Keratinocyte (primary cell): ENCODE data around the gene FDXR. TPM values are rescaled to one million over a fixed set of nuclear protein-coding genes. Genes with fewer than 3 reads are reported as not detected.

Experiments used
- DNase-seq: peaks from one replicate; pipeline ENCODE4 v3.0.0-alpha.2; 2011; ENCODE audit warnings: low read depth, missing footprints, low spot score
- FAIRE-seq: peaks from 2 replicates; lab custom pipeline; 2011; peaks lifted over from hg19 to GRCh38; lab: Jason Lieb, UNC
- H2AFZ ChIP-seq: 2 replicates; pipeline ENCODE4 v1.6.0; 2012; ENCODE audit warnings: low read length, control low read depth, inconsistent platforms; ENCODE audit not compliant: control insufficient read depth
- H3K27ac ChIP-seq: 2 replicates; pipeline ENCODE4 v1.5.1; 2011; ENCODE audit warnings: low read length; ENCODE audit not compliant: control insufficient read depth, insufficient read depth
- H3K27me3 ChIP-seq: 3 replicates; pipeline ENCODE4 v1.6.0; 2011; ENCODE audit warnings: low read length; ENCODE audit not compliant: control insufficient read depth, insufficient read depth; ENCODE audit errors: extremely low read depth
- H3K36me3 ChIP-seq, 2 experiments: 2 replicates in 1 of 2; 3 replicates in 1 of 2; pipeline ENCODE4 v1.5.1; 2011; ENCODE audit warnings: low read length in 2 of 2, mild to moderate bottlenecking in 1 of 2; ENCODE audit not compliant: control insufficient read depth in 2 of 2, insufficient read depth in 2 of 2; ENCODE audit errors: extremely low read depth in 1 of 2
- H3K4me1 ChIP-seq: 3 replicates; pipeline ENCODE4 v1.5.1; 2011; ENCODE audit warnings: low read length; ENCODE audit not compliant: control insufficient read depth, insufficient read depth; ENCODE audit errors: extremely low read depth
- H3K4me2 ChIP-seq: 3 replicates; pipeline ENCODE4 v1.6.0; 2011; ENCODE audit warnings: low read depth, low read length; ENCODE audit not compliant: control insufficient read depth, insufficient read depth; ENCODE audit errors: extremely low read depth
- H3K4me3 ChIP-seq, 3 experiments: fragments of 200-600 bp in 1 of 3; sonication (generic) in 1 of 3; 2 replicates in 2 of 3; 3 replicates in 1 of 3; pipeline ENCODE4 v1.5.1; 2011 to 2016; ENCODE audit warnings: low read length in 3 of 3, mild to moderate bottlenecking in 3 of 3, control low read depth in 2 of 3, inconsistent platforms in 1 of 3, low read depth in 1 of 3, mixed read lengths in 1 of 3, mixed run types in 1 of 3, moderate library complexity in 1 of 3; ENCODE audit not compliant: control insufficient read depth in 2 of 3, insufficient read depth in 2 of 3; ENCODE audit errors: extremely low read depth in 1 of 3
- H3K79me2 ChIP-seq: 2 replicates; pipeline ENCODE4 v1.6.0; 2012; ENCODE audit warnings: low read length; ENCODE audit not compliant: control insufficient read depth, insufficient read depth
- H3K9ac ChIP-seq: 3 replicates; pipeline ENCODE4 v1.6.0; 2011; ENCODE audit warnings: low read length; ENCODE audit not compliant: control insufficient read depth, insufficient read depth; ENCODE audit errors: extremely low read depth
- H3K9me1 ChIP-seq: 3 replicates; pipeline ENCODE4 v1.6.0; 2011; ENCODE audit warnings: low read length; ENCODE audit not compliant: control insufficient read depth, insufficient read depth; ENCODE audit errors: extremely low read depth
- H3K9me3 ChIP-seq: 2 replicates; pipeline ENCODE4 v1.5.1; 2012; ENCODE audit warnings: low read depth, low read length; ENCODE audit not compliant: control insufficient read depth
- H4K20me1 ChIP-seq: 3 replicates; pipeline ENCODE4 v1.6.0; 2011; ENCODE audit warnings: low read length; ENCODE audit not compliant: control insufficient read depth, insufficient read depth; ENCODE audit errors: extremely low read depth
- EZH2 ChIP-seq: IDR thresholded peaks from one replicate; pipeline ENCODE4 v1.6.1; 2012; ENCODE audit warnings: inconsistent platforms, mild to moderate bottlenecking, low read length, moderate library complexity
- dilution Hi-C: fragments of 300-500 bp; cut with MboI; formaldehyde crosslinking; loops from one replicate; pipeline ENCODE4 v1.7.0; 2020; ENCODE audit warnings: low sequenced_read_pairs; ENCODE audit not compliant: extremely low pct_ligation_motif_present
- polyA plus RNA-seq, 5 experiments: library from polyadenylated mRNA; depleted of rRNA in 3 of 5; stranded (reverse) in 3 of 5; stranded (forward) in 1 of 5; unstranded in 1 of 5; fragments of >200 nt; gene quantifications; 1 replicate in 1 of 5; 2 replicates in 3 of 5; 3 replicates in 1 of 5; pipeline versions ENCODE4 v1.2.1 to v1.2.3, GENCODE V29; 2011 to 2012; ENCODE audit warnings: missing spikeins in 2 of 5, low read depth in 1 of 5, low replicate concordance in 1 of 5
- TF ChIP-seq, protein P1 (sequence below), 3 experiments: IDR thresholded peaks in 1 of 3; conservative IDR thresholded peaks in 1 of 3; optimal IDR thresholded peaks in 1 of 3; 2 replicates in 2 of 3; 3 replicates in 1 of 3; pipeline versions ENCODE3 to v1.5.1; 2011; ENCODE audit warnings: low read length in 3 of 3, mild to moderate bottlenecking in 3 of 3, moderate library complexity in 2 of 3, control low read depth in 1 of 3, inconsistent platforms in 1 of 3; ENCODE audit not compliant: insufficient read depth in 2 of 3; ENCODE audit errors: extremely low read depth in 1 of 3

FDXR gene
- polyA plus RNA-seq, 1 donor (not counting 4 experiments of a cell fraction or from before 2014, with no cell fraction given): 12.0 TPM

DNA sequence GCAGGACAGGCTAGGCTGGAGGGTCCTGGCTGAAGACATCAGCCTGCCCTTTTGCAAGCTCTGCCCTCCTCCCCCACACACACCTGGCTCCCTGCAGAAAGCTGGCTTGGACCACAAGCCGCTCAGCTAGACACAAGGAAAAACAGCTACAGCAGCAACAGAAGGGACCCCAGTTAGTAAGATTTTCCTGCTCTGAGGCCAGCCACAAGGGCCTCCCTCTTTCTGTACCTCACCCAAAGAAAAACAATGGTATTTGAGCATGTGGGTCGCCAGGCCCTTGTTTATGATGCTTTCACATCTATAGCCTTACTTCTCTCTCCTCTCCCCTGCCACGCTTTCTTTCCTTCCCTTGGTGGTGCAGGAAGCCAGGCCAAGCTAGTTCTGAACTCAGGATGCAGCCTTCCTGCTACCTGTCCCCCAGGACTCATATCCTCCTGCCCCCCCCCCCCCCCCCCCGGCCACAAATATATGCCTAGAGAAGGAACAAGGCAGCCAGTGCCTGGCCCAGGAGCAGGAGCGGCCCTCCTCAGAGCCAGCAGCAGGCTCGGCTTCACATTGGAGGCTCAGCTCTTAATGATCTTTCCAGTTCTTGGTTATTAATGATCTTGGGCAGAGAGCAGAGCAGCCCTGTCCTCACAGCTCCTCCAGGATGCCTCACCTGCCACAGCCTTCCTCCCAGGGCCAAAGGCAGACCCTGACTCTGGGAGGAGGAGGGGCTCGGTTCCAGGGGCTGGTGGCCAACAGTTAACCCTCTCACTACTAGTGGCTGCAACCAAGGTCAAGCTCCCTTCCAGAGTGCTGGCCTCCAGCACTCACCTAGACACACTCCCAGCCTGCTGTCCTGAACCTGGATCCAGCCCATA, 32.6 kb downstream of the FDXR start:
- H3K9me3 ChIP-seq: no peaks in the 10 kb centered on the region
- dilution Hi-C loops: no loop called here
- DNase-seq (no peak), FAIRE-seq (no peak)
- no peaks in the 10 kb centered on the region for H4K20me1 ChIP-seq
- H3K79me2 ChIP-seq: no peaks in the 10 kb centered on the region
- no peak overlapping the region for H3K4me3 ChIP-seq
- H3K27ac ChIP-seq: no peak overlapping the region
- H3K4me2 ChIP-seq: no peak overlapping the region
- H3K9me1 ChIP-seq: no peaks in the 10 kb centered on the region
- peaks cover 7% of the 10 kb centered on the region for H3K4me1 ChIP-seq
- TF ChIP-seq, protein P1, sequence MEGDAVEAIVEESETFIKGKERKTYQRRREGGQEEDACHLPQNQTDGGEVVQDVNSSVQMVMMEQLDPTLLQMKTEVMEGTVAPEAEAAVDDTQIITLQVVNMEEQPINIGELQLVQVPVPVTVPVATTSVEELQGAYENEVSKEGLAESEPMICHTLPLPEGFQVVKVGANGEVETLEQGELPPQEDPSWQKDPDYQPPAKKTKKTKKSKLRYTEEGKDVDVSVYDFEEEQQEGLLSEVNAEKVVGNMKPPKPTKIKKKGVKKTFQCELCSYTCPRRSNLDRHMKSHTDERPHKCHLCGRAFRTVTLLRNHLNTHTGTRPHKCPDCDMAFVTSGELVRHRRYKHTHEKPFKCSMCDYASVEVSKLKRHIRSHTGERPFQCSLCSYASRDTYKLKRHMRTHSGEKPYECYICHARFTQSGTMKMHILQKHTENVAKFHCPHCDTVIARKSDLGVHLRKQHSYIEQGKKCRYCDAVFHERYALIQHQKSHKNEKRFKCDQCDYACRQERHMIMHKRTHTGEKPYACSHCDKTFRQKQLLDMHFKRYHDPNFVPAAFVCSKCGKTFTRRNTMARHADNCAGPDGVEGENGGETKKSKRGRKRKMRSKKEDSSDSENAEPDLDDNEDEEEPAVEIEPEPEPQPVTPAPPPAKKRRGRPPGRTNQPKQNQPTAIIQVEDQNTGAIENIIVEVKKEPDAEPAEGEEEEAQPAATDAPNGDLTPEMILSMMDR (optimal IDR thresholded peaks at IDR 0.05 in 1 of 3, IDR thresholded peaks at IDR 0.05 in 1 of 3, conservative IDR thresholded peaks at IDR 0.05 in 1 of 3; ENCODE audit: extremely low read depth in 1 of 3, insufficient read depth in 2 of 3, low read length in 3 of 3): no peak
- no peak for TF ChIP-seq EZH2
- H3K9ac ChIP-seq: no peak overlapping the region
- peaks cover 26% of the 10 kb centered on the region for H3K27me3 ChIP-seq
- H2AFZ ChIP-seq: no peak overlapping the region
- H3K36me3 ChIP-seq: peaks cover 0 to 4% of the 10 kb centered on the region in 2 experiments

DNA sequence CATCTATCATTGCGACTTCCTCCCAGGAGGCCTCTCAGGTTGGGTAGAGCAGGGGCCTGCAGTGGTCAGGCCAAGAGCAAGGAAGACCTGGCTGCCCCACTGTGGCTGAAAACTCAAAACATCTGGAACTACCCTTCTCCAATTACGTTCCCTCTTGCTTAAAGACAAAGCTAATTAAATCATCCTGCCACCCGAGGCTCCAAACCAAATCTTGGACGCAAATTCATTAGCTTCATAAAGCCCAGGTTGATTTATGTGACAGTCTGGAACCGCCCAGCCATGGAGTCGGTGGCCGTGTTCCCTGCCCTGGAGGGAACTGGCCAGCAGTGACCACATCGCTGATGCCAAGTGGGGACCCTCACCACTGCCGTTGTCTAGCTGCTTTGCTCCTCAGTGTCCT, 34.5 kb downstream of the FDXR start:
- Histone ChIP-seq H3K27ac (no peak overlapping the region), H3K27me3 (peaks cover 12% of the 10 kb centered on the region), H3K9me3 (no peaks in the 10 kb centered on the region), H3K4me2 (no peak overlapping the region), H3K9me1 (no peaks in the 10 kb centered on the region), H3K9ac (no peak overlapping the region), H4K20me1 (no peaks in the 10 kb centered on the region), H3K36me3 (peaks cover 0 to 4% of the 10 kb centered on the region in 2 experiments), H3K4me3 (no peak overlapping the region), H3K4me1 (peaks cover 7% of the 10 kb centered on the region), H2AFZ (no peak overlapping the region), H3K79me2 (no peaks in the 10 kb centered on the region)
- FAIRE-seq (no peak), DNase-seq (no peak)
- TF ChIP-seq EZH2: no peak
- dilution Hi-C loops: no loop called here
